HepG2 (cell line): ENCODE measurements around the gene SLC6A4. TPM values are rescaled to one million over a fixed set of nuclear protein-coding genes. Genes with fewer than 3 reads are reported as not detected.

Experiments used
- KIAA2018 ChIP-seq: sonication (generic); formaldehyde crosslinking; IDR thresholded peaks from 2 replicates; pipeline ENCODE4 v1.5.0; 2020; ENCODE audit warnings: mild to moderate bottlenecking, missing genetic modification reagents, borderline replicate concordance
- POLR2A ChIP-seq, 2 experiments: IDR thresholded peaks; 2 replicates each; pipeline ENCODE4 v1.6.1; 2011; ENCODE audit warnings: low read depth in 2 of 2, low read length in 2 of 2, mild to moderate bottlenecking in 1 of 2, moderate library complexity in 1 of 2; ENCODE audit not compliant: insufficient read depth in 1 of 2
- ZXDC ChIP-seq: sonication (generic); formaldehyde crosslinking; IDR thresholded peaks from 2 replicates; pipeline ENCODE4 v1.5.0; 2020; ENCODE audit warnings: mild to moderate bottlenecking, missing genetic modification reagents
- polyA plus RNA-seq, 8 experiments: library from polyadenylated mRNA; depleted of rRNA in 3 of 8; stranded (reverse) in 7 of 8; unstranded in 1 of 8; fragments of >200 nt; fragmentation: Illumina TruSeq in 4 of 8; extraction: Trizol in 4 of 8; gene quantifications; 2 replicates each; pipeline versions ENCODE4 v1.2.1 to v1.2.3, GENCODE V29; 2011 to 2016; ENCODE audit warnings: low read depth in 4 of 8, missing spikeins in 1 of 8, mixed read lengths in 1 of 8; ENCODE audit not compliant: insufficient read depth in 1 of 8
- total RNA-seq, 5 experiments: library from RNA; depleted of rRNA; stranded (reverse); fragments of >200 nt; fragmentation: Illumina TruSeq; extraction: Trizol; gene quantifications; 2 replicates each; pipeline ENCODE4 v1.2.3, GENCODE V29; 2016; ENCODE audit warnings: low read depth in 1 of 5

SLC6A4 gene
- total and polyA plus RNA-seq, 2 of the 13 experiments (the other 11 are each of a cell fraction or from before 2014, with no cell fraction given) = 7.6 to 20.3 TPM

- TF ChIP-seq KIAA2018 (CRISPR knock-in tag) = no peak
- TF ChIP-seq POLR2A (IDR thresholded peaks at IDR 0.05; ENCODE audit: insufficient read depth in 1 of 2, low read depth in 2 of 2, low read length in 2 of 2) = no peak
- TF ChIP-seq ZXDC (CRISPR knock-in tag) = no peak
Measured at GRCh38 chr17:30249460-30249859, 14.0 kb upstream of the SLC6A4 start (continued).
